Occipital lobe (tissue), 2 donors: ENCODE measurements around the gene ARL4A. TPM values are rescaled to one million over a fixed set of nuclear protein-coding genes. Genes with fewer than 3 reads are reported as not detected.
A peak's percentile ranks its signal among the peaks of the same experiment; 100 is the strongest.
"Not testable (repeated sequence)": the region's sequence is repeated elsewhere in the genome, so short reads cannot be mapped to it uniquely, and the experiment has no call there.

Experiments
- DNase-seq: peaks from one replicate; lab custom pipeline; 2025; lab: John Stamatoyannopoulos, UW
- total RNA-seq: library from RNA; depleted of rRNA; stranded (reverse); fragments of >200 nt; gene quantifications from one replicate; pipeline ENCODE4 v1.2.3, GENCODE V29; 2014

ARL4A gene, protein sequence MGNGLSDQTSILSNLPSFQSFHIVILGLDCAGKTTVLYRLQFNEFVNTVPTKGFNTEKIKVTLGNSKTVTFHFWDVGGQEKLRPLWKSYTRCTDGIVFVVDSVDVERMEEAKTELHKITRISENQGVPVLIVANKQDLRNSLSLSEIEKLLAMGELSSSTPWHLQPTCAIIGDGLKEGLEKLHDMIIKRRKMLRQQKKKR
- total RNA-seq, result 82.2 TPM

DNA sequence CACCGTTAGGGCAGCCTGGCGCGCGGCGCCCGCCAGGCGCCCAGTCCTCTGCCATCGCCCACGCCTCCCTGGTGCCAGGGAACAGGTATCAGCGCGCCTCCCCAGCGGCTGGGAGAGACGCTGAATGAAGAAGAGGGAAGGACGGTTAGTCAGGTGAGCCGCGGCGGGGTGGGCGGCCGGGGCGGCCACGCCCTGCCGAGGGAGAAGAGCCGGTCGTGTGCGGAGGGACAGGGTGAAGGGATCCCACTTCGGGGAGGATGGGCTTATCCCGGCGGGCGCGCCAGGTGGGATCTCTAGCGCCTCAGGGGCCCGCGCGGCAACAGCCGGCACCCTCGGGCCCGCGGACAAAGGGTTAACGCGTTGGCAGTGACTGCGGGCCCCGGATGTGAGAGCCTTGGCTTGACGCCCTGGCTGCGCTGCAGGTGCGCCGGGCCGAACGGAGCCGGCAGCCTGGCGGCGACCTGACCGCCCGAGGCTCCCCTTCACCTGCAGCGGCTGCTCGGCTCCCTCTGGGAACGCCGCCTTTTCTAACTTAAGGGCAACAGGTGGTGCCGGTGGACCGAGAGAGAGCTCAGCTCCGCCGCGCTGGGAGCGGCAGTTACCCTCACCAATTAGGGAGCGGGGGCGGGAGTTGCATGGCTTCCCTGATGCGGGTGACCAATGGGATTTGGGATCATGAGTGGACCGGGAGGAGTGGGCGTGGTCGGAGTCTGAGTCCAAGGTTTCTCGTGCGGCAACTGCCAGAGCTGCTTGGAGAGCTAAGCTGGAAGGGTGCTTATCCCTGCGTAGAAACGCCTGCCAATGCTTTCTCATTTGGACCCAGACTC lies at the start of gene ARL4A:
ARL4A (plus strand) TSS at position 743 of the 827 bp plus-strand sequence. CDS start 622 bp downstream, outside the sequence.
- peak; percentile 98 for DNase-seq

DNA sequence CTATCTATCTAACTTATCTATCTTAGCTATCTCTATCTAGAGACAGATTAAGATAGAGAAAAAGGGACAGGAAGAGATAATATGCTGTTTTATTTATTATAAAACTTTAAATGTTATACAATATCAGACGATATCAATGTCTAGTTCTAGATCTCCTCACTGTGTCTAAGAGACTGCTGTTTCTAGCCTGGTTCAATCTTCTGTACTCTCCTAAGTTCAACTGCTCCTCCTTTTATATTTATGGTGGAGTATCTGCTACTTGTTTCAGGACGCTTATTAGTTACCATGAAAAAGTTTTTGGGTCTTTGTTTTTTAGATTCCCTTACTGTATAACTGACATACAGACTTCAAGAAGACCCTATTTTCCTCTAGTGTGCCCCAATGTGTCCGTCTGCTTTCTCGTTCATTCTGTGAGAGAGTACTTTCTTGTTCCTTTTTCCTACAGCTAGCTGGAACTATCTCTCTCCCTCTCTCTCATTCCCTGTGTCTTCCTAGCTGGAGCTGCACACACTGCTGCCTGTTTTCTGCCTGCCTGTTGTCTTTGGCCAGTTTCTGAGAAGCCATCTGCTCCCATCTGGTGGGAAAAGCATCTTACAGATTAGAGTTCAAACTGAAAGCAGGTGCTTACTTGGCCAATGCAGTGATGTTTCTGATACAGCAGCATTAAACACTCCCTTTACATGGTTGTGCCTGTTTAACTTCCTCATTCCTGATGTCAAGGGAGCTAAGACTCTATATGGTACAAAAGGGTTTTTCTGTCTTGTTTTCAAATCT lies 49.4 kb upstream of the ARL4A start:
- no peak for DNase-seq

DNA sequence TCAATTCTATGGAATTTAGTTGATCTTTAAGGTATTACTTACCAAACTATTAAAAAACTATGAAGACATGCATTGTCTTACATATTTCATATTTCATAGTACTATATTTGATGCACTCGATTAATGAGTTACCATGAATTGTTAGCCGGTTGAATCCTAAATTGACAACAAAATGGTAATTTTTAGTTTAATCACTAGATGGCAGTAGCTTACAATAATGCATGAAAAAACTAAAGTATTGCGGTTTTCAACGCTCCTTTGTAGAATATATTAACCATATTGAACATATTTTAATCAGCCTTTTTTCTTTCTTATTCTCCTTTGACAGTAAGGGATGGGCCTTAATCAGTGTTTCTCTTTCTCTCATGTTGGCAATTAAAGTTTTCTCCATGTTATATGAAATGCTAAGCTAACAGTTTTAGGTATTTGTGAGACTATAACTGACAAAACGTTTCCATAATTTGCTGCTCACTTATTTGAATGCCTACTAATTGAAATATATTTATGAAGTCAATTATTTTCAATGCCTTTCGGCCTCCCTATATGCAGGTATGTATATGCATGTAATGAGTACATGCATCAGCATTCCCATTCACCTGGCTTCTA lies 48.5 kb upstream of the ARL4A start:
- no peak for DNase-seq

DNA sequence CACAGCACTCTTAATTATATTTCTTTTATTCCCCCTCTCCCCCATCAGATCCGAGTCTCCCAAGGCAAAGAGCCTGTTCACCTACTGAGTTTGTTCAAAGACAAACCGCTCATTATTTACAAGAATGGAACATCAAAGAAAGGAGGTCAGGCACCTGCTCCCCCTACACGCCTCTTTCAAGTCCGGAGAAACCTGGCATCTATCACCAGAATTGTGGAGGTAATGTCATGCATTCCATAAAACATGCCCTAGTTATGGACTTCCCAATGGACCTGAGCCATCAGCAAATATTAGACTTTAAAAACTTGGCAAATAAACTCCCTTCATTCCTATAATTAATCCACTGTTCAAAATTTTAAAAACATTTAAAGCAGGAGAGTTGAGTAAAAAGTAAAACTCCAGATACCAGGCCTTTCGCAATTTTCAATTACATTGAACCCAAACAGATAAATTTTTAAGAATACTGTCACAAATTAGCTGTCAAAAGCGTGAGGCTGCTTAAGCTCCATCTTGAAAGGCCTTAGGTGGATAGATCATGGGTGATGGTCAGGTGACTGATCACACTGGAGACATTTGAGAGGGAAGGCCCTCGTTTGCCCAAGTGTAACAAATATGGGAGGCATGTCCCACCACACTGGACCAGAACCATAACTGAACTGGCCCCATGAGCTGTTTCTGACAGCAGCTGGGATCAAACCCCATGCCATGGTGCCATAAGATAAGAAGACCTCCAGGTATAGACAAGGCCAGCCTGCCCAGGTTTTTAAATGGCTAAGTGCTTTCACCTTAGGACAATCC lies 46.9 kb upstream of the ARL4A start:
- DNase-seq, result no peak

DNA sequence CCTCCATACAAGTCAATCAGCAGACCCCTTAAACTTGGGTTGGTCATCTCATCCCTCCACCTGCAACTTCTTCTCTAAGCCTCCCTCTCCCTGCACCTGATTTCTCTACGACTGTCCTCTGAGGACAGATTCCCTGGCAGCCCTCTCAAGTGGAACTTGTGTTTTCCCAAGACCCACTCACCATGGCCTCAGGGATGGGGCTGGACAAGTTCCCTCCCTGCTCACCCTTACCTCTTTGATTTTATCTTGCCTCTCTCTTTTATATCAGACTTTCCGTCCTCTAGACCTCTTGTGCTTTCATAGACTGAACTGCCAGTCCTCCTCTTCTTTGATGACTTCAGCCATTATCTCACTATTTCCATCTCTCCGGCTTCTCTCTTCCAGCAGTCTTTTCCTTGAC lies 46.2 kb upstream of the ARL4A start:
- no peak for DNase-seq

DNA sequence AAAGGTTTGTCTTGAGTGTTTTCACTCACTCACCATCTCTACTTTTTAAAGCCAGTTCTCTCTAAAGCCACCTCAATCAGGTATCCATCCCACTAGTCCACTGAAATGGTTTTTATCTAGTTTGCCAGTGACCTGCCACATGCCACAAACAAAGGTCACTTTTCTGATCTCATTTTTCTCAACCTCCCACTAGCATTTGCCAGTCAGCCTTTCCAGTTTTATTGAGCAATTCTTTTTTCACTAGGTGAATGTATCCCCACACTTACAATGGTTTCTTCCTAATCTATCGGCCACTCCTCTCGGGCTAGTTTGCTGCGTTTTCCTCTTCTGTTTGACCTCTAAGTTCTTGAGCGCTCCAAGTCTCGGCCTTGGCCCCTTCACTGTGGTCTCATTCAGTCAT lies 44.9 kb upstream of the ARL4A start:
- no peak for DNase-seq

DNA sequence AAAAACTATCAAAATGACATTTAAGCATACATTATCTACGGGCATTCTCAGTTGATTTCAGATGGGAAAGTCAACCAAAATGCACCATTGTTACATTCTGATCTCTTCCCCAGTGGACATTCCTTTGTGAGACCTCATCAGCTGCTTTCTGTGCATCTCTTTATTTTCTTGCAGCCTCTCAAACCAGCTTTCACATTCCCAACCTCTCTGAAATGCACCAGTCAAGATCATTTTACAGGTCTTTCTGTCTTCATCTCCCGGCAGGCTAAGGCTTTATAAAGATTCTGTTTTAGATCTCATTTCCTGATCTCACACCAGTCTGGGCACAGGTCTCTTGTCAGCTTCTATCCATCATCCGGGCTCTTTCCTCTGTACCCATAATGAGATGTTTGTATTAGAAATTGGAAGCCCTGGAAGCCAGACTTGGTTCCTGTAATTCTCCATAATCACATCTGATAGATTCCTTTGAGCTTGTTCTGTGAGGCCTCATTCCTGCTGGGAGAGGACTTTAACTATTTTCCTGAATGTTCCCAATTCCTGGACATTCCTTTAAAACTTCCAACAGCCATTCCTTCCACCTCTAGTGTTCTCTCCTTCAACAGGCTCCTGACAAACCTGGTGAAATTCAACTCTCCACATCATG lies 44.3 kb upstream of the ARL4A start:
- no peak for DNase-seq

DNA sequence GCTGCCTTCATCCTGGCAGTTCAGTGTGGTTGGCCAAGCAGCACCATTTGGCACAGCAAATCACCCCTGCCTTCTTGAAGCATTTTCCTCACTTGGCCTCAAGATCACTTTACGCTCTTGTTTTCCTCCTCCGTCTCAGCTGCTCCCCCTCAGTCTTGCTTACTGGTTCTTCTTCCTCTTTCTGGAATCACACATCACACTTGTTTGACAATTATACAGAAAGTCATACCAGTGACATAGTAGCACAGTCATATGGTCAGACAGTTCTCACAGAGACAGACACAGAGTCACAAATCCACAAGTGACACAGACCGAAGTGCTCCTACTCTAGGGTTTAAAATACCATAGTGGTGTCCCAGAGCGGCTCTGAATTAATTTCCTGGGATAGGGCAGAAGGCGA lies 43.8 kb upstream of the ARL4A start:
- DNase-seq, result no peak

DNA sequence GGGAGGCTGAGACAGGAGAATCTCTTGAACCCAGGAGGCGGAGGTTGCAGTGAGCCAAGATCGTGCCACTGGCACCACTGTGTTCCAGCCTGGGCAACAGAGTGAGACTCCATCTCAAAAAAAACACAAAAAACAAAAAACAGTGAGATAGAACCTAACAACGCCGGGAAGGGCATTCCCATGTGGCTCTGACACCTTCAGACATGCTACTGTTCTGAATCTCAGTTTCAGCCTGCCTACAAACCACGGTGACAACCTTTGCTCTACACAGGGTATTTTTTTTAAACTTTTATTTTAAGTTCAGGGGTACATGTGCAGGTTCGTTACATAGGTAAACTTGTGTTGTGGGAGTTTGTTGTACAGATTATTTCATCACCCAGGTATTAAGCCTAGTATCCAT lies 42.2 kb upstream of the ARL4A start:
- DNase-seq, result not testable (repeated sequence)

DNA sequence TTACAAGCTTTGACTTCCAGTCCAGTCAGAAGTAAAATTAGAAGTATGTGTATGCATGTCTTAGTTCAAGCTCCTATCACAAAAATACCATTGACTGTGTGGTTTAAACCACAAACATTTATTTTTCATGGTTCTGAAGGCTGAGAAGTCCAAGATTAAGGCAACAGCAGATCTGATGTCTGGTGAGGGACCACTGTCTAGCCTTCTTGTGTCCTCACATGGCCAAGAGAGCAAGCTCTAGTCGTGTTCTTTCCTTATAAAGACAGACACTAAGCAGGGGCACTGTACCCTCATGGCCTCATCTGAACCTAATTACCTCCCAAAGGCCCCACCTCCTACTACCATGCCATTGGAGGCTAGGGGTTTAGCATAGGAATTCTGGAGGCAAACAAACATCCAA lies 41.3 kb upstream of the ARL4A start:
- no peak for DNase-seq

DNA sequence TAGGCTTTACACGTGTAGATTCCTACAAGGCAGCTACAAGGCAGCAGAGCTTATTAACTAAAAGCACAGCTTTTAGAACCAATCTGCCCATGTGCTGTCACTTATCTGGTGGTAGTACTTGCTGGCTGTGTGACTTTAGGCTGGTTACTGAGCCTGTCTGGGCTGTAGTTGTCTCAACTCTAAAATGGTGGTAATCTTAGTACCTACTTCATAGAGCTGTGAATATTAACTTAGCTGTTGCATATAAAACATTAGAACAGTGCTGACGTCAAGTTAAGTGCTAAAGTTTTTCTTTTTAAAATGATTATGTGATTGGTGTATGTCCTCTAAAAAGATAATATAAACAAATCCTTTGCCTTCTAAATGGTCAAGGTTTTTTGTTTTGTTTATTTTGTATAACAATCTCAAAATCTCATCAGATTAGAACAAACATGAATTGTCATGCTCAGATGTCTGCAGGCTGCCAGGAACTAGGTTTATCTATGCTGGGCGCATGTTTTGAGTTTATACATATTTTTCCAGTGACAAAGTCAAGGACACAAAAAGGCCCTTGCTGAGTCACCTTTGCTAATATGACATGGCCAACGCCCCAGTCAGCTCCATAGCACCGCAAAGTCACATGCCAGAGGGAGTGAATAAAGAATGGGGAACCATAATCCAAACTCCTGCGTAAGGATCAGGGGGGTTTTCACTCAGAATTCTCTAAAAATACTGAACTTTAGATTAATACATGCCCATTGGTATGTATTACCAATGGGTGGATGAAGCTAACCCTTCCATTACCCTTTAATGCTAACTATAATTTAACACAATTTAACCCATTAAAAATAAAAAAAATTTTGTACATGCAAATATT lies 39.8 kb upstream of the ARL4A start:
- DNase-seq, result no peak

DNA sequence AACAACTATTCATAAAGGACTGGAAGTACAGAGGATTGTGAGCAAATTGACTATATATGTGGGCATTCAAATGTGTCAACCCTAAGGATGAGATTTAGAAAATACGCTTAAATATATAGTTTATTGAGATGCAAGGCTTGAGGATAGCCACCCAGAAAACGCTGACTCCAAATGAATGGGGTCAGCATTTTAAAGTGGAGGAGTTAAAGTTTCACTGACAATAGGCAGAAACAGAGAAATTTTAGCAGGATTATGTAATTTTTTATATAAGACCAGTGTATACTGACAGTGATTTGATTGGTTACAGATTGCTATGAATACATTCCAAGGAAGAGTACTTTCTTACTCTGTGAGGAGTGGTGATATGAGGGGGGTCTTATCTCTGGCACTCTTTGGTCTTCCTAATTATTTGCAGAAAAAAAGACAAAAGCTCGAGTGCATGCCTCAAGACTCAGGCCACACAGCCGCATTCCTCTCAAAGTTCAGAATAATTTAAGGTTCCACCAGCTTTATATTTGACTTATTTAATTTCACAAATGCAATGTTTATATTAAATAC lies 38.6 kb upstream of the ARL4A start:
- DNase-seq, result no peak

DNA sequence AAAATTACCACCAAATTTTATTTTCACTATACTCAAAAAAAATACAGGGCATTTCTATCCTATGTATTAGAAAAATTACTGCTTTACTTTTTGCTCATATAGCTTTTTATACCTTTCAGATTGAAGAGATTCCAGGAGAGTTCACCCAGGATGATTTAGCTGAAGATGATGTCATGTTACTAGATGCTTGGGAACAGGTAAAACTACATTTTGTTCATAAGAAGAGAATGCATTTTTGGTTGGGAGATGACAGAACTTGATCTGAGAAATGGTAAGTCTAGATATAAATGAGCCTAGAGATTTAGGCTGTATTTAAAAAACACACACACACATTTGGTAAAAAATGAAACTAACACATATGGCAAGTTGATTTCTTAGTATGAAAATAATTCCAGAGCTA lies 38.1 kb upstream of the ARL4A start:
- DNase-seq, result no peak

DNA sequence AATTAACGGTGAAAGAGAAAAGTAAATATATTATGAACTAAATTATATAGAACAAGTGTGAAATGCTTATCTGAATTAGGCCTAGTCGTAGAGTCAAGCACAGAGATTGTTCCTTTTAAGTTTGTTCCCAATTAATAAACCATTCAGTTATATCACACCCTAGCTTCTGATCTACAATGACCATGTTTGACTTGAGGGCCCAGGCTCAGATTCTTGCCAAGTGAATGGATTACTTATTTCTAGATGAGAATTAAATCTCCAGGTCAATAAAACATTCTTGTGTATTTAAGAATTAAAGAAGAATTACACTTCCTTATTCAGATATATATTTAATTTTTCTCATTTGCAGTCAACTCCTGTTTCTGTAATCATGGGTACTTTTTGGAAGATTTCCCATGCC lies 37.4 kb upstream of the ARL4A start:
- no peak for DNase-seq

DNA sequence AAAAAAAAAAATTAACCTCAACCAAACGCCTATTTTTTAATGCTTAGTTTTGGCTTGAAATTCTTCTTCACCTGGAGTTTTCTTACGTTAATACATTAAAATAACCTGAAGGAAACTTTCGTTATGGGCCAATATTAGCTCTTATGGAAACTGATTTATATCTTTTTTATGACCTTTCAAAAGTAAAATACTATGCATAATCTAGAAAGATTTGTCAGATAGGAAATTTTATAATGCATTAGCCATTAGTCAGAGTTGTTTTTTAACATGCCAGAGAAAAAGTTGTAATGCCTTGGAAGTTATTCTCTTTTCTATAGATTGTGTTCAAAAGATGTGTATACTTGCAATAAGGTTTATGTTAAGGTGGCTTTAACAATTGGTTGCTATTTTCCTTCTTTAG lies 34.3 kb upstream of the ARL4A start:
- no peak for DNase-seq

DNA sequence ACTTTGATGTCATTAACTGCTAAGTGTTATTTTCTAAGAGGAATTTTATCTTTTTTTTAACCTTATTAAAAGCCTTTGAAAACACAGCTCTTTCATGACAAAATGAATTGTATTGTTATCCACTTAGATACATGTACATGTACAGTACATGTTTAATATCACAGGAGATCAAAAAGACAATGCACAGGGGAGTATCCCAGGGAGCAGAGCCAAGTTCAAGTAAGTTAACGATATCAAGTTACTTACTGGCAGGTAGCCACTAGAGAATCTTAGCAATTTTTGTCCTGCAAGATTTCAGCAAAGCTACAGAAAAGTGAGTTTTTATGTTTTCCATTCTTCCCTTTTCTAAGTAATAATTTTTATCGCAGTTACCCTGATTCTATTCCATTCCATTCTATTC lies 33.9 kb upstream of the ARL4A start:
- DNase-seq, result no peak

DNA sequence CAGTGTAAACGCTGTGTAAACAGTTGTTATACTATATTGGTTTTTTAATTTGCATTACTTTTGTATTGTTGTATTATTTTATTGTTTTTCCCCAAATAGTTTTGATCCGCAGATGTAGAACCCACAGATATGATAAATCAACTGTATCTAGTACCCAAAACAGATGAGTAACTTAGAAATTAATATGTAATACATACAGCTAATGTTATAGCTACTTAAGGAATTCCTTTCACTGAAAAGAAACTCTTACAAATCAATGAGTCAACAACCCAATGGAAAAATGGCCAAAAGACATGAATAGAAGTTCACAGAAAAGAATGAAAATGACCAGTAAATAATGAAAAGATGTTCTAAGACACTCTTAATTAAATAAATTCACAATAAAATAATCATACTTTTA lies 32.3 kb upstream of the ARL4A start:
- DNase-seq, result no peak

DNA sequence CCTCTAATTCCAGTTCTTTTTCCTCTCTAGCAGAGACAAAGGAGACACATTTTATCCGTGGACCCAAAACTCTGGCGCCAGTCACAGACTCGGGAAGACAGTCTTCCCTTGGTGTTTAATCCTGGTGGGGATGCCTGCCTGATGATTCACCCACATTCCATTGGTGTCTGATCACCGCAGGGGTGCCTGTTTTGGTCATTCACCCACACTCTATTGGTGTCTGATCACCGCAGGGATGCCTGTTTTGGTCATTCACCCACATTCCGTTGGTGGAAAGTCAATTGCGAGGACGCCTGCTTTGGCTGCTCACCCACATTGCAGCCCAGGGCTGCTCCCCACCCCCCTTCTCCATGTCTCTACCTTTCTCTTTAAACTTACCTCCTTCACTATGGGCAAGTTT lies 27.0 kb upstream of the ARL4A start:
- not testable (repeated sequence) for DNase-seq

DNA sequence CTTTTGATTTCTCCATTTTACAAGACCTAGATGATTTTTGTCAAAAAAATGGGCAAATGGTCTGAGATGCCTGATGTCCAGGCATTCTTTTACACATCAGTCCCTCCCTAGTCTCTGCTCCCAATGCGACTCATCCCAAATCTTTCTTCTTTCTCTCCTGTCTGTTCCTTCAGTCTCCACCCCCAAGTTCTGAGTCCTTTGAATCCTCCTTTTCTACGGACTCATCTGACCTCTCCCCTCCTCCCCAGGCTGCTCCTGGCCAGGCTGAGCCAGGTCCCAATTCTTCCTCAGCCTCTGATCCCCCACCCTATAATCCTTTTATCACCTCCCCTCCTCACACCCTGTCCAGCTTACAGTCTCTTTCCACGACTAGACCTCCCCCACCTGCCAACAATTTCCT lies 26.4 kb upstream of the ARL4A start:
- not testable (repeated sequence) for DNase-seq
